Adrenal gland (tissue), 5 donors: Measurements from ENCODE around the gene BTBD19.

Source experiments
- CTCF ChIP-seq, 6 experiments: fragments of 450-650 bp in 4 of 6; fragments of 200-600 bp in 2 of 6; sonication (generic) in 1 of 6; IDR thresholded peaks; 1 replicate in 5 of 6; 2 replicates in 1 of 6; pipeline versions ENCODE4 v1.5.1 to v1.8.0; 2016 to 2021; ENCODE audit warnings: antibody characterized with exemption in 6 of 6, mild to moderate bottlenecking in 2 of 6, moderate library complexity in 1 of 6
- POLR2A ChIP-seq, 2 donors: fragments of 450-650 bp; IDR thresholded peaks; one replicate each; pipeline ENCODE4 v1.6.1; 2017; ENCODE audit warnings: antibody characterized with exemption in 2 of 2, mild to moderate bottlenecking in 2 of 2, moderate library complexity in 1 of 2
- donor health status: DM: no; HTN: no; CAD: no.

GRCh38 chr1:44834328-44834727 lies 26.0 kb downstream of the BTBD19 start:
- TF ChIP-seq CTCF (IDR thresholded peaks at IDR 0.05) = no peak
- TF ChIP-seq POLR2A (IDR thresholded peaks at IDR 0.05) = no peak
